GM18526 (cell line): ENCODE measurements around the gene RYR2.

Experiments
- POLR2A ChIP-seq: IDR thresholded peaks from 3 replicates; pipeline ENCODE4 v1.6.1; 2011; ENCODE audit not compliant: insufficient read length; ENCODE audit errors: extremely low read depth

RYR2 gene

GRCh38 chr1:237769916-237770315, 727.9 kb downstream of the RYR2 start:
- TF ChIP-seq POLR2A, result no peak

- TF ChIP-seq POLR2A, result no peak
These were observed 730.0 kb downstream of the RYR2 start for GRCh38 chr1:237772009-237772408.

GRCh38 chr1:237774246-237774645, 732.3 kb downstream of the RYR2 start:
- TF ChIP-seq POLR2A, result no peak

GRCh38 chr1:237779356-237779755, 737.4 kb downstream of the RYR2 start:
- TF ChIP-seq POLR2A, result no peak

GRCh38 chr1:237786066-237786719, 744.2 kb downstream of the RYR2 start:
- TF ChIP-seq POLR2A, result no peak

GRCh38 chr1:237788069-237788468, 746.1 kb downstream of the RYR2 start:
- no peak for TF ChIP-seq POLR2A

- TF ChIP-seq POLR2A, result no peak
These were observed 747.6 kb downstream of the RYR2 start for GRCh38 chr1:237789619-237790018.

GRCh38 chr1:237791592-237791991, 749.6 kb downstream of the RYR2 start:
- no peak for TF ChIP-seq POLR2A

GRCh38 chr1:237792149-237792548, 750.2 kb downstream of the RYR2 start:
- no peak for TF ChIP-seq POLR2A

GRCh38 chr1:237792726-237793125, 750.7 kb downstream of the RYR2 start:
- TF ChIP-seq POLR2A, result no peak

GRCh38 chr1:237794071-237794470, 752.1 kb downstream of the RYR2 start:
- TF ChIP-seq POLR2A, result no peak

- no peak for TF ChIP-seq POLR2A
These were observed 753.6 kb downstream of the RYR2 start for GRCh38 chr1:237795558-237795957.

GRCh38 chr1:237799762-237800474, 757.9 kb downstream of the RYR2 start:
- TF ChIP-seq POLR2A, result no peak

GRCh38 chr1:237804516-237804915, 762.5 kb downstream of the RYR2 start:
- TF ChIP-seq POLR2A, result no peak

GRCh38 chr1:237809099-237809498, 767.1 kb downstream of the RYR2 start:
- TF ChIP-seq POLR2A, result no peak

- no peak for TF ChIP-seq POLR2A
These were observed 769.6 kb downstream of the RYR2 start for GRCh38 chr1:237811633-237812032.

- no peak for TF ChIP-seq POLR2A
These were observed 770.1 kb downstream of the RYR2 start for GRCh38 chr1:237812061-237812460.
